GM12873 (cell line): Measurements from ENCODE around the gene DDN.

Experiments
- TF ChIP-seq, protein P1 (sequence below): IDR thresholded peaks from 2 replicates; pipeline ENCODE4 v1.5.1; 2012; ENCODE audit warnings: low read depth, mild to moderate bottlenecking, moderate library complexity, low read length, control low read depth; ENCODE audit not compliant: insufficient read depth; ENCODE audit errors: missing control alignments

The DDN gene

DNA sequence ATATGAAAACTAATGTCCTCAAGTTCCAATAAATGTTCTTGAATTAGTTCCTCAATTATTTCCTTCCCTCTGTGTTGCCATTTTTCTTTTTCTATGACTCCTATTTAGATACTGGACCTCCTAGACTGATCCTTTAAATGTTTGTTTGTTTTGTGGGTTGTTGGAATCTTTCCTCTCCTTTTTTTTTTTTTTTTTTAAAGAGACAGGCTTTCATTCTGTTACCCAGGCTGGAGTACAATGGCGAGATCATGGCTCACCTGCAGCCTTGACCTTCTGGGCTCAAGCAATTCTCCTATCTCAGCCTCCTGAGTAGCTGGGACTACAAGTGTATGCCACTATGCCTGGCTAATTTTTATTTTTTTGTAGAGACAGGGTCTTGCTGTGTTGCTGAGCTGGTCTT, 9.8 kb upstream of the DDN start:
- TF ChIP-seq, protein P1, sequence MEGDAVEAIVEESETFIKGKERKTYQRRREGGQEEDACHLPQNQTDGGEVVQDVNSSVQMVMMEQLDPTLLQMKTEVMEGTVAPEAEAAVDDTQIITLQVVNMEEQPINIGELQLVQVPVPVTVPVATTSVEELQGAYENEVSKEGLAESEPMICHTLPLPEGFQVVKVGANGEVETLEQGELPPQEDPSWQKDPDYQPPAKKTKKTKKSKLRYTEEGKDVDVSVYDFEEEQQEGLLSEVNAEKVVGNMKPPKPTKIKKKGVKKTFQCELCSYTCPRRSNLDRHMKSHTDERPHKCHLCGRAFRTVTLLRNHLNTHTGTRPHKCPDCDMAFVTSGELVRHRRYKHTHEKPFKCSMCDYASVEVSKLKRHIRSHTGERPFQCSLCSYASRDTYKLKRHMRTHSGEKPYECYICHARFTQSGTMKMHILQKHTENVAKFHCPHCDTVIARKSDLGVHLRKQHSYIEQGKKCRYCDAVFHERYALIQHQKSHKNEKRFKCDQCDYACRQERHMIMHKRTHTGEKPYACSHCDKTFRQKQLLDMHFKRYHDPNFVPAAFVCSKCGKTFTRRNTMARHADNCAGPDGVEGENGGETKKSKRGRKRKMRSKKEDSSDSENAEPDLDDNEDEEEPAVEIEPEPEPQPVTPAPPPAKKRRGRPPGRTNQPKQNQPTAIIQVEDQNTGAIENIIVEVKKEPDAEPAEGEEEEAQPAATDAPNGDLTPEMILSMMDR = no peak

DNA sequence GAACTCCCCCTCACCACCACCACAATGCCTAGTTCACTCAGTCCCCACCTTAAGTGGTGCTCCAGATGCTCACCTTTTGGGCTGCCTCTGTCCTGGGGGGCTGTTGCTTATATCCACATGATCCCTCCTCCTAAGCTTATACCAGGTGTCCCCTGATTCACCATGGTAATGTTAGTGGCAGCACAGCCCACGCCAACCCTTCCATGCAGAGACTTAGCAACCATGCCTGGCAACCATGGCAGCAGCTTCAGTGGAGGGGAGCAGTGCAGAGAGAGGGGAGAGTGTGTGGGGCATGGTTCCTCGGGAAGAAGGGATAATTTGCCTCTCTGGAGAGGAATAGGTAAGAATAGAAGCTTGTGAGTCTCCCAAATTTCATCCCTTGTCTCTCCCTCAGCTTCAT, 1.2 kb upstream of the DDN start:
- TF ChIP-seq, protein P1 = no peak

DNA sequence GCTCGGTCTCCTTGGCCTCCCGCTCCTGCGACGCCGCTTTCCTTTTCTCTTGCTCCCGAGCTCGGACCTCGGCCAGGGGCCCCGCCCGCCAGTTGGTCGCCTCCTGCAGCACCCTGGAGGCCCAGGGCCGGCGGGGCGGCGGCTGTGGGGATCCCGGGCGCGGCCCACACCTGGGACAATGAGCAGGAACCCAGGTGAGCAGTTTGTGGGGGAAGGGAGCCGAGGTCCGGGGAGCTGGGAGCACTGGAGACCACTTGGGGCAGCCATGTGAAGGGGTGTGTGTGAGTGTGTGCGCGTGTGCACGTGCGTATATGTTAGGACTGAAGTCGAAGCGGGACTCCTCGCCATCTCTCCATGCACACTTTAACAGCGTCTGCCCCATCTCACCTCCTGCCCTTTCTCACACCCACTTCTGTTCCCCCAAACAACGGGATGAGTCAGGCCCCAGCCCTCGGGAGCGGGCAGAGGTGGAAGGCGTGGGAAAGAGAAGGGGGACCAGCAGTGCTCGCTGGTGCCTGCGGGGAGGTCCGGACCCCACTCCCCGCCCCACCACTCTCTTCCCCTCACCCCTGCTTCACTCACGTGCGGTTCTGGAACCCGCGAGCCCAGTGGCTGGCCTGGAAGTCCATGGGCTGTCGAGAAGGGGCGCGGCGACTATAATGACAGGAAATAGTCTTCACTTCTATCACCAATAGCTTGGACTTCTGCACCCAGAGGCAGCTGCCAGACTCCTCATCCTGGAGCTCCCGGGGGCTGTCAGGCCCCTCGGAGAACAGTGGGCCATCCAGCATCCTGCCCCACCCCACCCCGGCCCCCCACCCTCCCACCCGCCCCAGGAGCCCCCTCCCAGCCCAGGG, 450 bp downstream of the DDN start:
- TF ChIP-seq, protein P1 = peak; percentile 7

DNA sequence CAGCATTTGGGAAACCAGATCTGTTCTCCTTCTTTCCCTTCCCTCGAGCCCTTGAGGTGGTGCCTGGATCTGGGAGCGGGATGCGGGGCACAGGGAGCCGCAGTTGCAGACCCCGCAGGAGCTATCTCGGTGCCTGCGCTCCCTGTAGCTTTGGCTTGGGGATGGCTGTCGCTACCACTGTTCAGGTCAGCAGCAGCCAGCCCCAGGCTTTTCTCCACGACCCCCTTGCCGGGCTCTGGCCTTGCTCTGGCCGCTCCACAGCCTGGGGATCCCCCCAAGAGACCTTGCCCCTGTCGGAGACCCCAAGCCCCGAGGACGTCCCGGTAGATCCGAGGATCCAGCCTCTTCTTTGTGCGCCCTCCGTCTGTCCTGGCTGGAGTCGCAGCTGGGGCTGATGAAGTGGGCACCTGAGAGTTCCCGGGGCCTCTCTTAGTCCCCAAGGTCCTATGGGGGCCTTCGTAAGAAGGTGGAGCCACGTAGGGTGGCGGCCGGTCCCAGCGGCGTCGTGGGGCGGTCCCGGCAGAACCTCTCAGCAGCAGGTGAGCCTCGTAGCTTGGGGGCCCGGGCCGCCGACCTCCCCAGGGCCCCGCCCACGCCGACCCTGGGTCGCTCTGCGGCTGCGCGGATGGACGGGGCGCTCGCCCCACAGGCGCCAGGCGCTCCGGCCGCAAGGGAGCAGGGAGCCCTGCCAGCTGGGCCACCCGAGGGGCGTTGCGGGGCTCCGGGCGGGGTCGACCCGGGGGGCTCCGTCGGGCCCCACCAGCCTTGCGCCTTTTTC, 1.3 kb downstream of the DDN start:
- TF ChIP-seq, protein P1 = no peak

DNA sequence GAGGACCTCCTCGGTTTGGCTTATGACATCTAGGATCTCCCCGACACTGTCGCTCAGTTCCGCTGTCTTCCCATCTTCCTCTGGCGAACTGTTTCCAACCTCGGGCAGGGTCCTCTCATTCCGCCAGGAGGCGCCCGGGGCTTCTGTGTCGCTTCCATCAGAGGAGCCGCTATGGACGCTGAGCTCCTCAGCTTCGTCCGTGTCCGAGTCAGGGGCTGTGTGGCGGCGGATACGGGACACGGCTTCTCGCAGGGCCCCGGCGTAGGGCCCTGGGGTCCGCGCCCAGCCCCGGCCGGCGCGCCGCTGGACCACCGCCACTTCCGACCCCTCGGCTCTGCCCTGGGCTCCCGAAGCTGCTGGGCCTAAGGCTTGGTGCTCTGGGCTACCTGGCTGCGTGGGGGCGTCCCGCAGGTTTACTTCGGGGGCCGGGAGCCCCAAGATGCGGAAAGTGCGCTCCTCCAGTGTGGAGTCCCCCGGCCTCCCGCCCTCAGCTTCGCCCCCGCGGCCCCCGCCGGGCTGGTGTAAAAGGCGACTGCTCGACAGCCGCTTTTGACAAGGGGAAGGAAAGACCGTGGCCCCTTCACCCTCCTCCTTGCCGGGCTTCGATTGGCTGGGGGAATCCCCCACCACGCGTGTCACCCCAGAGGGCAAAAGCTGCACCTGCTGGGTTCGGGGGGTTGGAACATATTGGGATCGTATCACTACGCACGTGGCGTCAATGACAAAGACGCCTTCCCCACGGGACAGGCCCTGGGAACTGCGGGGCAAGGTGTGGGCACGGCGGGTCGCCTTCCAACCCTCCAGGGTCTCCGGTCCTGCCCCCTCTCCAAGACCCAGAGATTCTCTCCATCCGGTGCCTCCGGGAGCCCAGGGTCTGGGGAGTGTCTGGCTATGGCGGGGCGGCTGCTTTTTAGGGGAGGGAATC, 2.1 kb downstream of the DDN start:
- TF ChIP-seq, protein P1 = peak; percentile 87

DNA sequence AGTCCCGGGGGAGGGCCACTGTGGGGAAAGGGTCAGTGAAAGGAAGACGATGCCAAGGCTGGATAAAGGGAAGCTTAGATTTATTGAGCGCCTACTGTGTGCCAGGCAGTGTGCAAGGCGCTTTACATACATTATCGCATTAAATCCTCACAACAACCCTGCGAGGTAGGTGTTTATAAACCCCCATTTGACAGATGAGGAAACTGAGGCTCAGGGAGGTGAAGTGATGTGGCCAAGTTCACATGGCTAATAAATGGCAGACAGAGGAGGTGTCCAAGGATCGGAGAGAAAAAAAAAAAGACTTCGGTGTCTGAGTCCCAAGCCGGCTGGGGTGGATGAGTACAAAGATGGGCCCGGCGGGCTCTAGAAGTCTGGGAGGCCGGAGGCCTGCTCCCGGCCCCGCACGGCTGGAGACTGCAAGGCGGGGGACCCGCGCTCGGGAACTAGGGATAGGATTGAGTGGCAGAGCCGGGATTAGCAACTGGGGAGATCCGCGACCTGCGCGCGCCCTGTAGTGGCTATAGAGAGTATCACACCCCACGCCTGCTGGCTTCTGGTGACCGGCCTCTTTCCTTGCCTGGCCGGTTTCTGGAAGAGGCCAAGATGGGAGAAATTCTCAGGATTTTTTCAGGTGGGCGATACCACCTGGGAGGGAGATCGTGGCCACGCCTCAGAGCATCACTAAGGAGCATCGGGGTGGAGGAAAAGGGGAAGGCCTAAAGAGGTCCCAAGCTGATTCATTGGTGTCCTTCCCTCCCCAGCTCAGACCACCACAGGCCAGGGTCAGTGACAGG, 3.9 kb downstream of the DDN start:
- TF ChIP-seq, protein P1 = peak; percentile 86
